ENCODE results near the gene GASK1B.

The GASK1B gene

DNA sequence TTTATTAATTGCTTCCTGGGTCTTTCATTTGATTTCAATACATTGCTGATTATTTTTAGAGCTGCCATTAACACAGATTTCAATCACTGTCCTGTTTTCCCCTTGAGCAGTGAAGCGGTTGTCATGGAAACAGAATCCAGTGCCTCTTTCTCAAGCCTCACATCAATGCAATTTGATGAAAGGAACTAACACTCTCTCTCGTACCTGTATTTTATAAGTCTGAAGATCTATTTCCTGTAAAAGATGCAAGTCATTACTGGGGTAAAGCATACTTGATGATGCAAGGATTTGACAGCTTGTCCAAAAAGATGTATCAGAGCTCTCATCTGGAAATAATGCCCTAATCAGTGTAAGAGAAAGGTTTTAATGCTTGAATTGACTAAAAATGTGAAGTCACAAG lies 17.9 kb upstream of the GASK1B start:
- DNase-seq (ENCODE audit: low read depth) = no peak
- TF ChIP-seq CTCF (IDR thresholded peaks at IDR 0.05; ENCODE audit: control insufficient read depth, extremely low read depth, insufficient read depth) = no peak
- no peak overlapping the region for H3K4me3 ChIP-seq (ENCODE audit: low read depth, low read length)

- no peak for DNase-seq (ENCODE audit: low read depth)
- no peak for TF ChIP-seq CTCF (IDR thresholded peaks at IDR 0.05; ENCODE audit: control insufficient read depth, extremely low read depth, insufficient read depth)
- no peak overlapping the region for H3K4me3 ChIP-seq (ENCODE audit: low read depth, low read length)
Observed at GRCh38 chr4:158189422-158189821, 16.6 kb upstream of the GASK1B start.

DNA sequence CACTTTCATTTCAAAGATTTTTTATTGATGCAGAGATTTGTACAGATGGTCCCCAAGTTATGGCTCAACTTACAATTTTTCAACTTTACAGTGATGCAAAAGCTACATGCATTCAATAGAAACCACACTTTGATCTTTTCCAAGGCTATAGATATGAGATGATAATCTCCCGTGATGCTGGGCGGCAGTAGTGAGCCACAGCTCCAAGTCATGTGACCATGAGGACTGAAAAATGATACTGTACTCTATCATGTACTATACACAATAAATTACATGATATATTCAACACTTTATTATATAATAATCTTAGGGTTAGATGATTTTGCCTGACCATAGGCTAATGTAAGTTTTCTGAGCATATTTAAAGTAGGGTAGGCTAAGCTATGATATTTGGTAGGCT lies 14.0 kb upstream of the GASK1B start:
- DNase-seq (ENCODE audit: low read depth) = no peak
- no peak for TF ChIP-seq CTCF (IDR thresholded peaks at IDR 0.05; ENCODE audit: control insufficient read depth, extremely low read depth, insufficient read depth)
- no peak overlapping the region for H3K4me3 ChIP-seq (ENCODE audit: low read depth, low read length)

DNA sequence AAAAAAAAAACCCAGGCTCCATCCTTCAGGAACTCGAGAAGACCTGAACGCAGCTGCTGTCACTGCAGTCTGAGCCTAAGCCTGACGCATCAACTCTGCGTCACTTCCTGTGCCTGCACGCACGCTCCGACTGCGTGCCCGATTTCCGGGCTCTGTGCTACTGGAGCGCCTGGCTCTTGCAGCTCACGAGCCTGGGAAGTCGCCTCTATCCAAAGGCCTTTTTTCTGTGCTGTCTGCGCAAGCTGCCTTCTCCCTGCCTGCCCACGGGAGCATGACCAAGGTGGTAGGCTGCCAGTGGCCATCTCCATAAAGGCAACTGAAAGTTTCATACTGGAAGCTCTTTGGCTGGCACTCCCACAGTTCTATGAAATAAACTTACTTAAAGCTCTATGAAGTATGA lies 9.9 kb upstream of the GASK1B start:
- TF ChIP-seq CTCF (IDR thresholded peaks at IDR 0.05; ENCODE audit: control insufficient read depth, extremely low read depth, insufficient read depth) = no peak
- DNase-seq (ENCODE audit: low read depth) = no peak
- H3K4me3 ChIP-seq (ENCODE audit: low read depth, low read length) = no peak overlapping the region

DNA sequence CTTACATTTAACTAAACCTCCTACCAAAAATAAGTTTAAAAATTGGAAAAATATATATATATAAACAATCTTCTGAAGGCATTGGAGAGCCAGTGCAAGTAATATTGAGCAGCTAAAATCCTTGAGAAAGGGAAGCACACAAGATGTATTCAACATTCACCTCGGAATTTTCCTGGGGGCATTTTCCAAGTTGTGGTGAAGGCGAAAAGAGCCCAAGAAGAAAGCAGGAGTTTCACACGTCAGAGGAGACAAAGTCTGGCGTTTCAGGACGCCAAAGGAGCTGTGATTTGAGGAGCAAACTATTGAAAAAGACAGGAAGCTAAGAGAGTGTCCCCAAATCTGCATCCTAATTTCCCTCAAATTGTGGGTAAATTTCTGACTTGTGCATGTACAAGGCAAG lies 9.1 kb upstream of the GASK1B start:
- no peak overlapping the region for H3K4me3 ChIP-seq (ENCODE audit: low read depth, low read length)
- no peak for TF ChIP-seq CTCF (IDR thresholded peaks at IDR 0.05; ENCODE audit: control insufficient read depth, extremely low read depth, insufficient read depth)
- no peak for DNase-seq (ENCODE audit: low read depth)

GRCh38 chr4:158179465-158179864 lies 6.6 kb upstream of the GASK1B start:
- TF ChIP-seq CTCF (IDR thresholded peaks at IDR 0.05; ENCODE audit: control insufficient read depth, extremely low read depth, insufficient read depth) = no peak
- no peak for DNase-seq (ENCODE audit: low read depth)
- H3K4me3 ChIP-seq (ENCODE audit: low read depth, low read length) = no peak overlapping the region

DNA sequence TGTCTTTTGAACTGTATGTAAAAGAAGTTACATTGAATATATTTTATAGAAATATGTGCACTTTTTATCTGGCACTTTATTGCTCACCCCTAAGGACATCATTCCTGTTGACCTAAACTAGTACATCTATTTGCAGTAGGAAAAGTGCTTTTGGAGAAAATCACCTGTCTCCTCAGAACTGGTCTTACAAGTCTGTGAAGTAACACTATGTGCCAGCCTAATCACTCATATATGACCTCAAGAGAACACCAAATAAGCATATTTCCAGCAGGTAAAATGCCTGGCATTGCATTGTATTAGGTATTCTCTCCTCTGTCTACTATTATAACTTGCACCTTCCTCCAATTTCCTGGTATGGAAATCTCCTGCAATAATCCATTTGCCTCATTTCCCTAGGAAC lies 4.0 kb upstream of the GASK1B start:
- no peak for DNase-seq (ENCODE audit: low read depth)
- H3K4me3 ChIP-seq (ENCODE audit: low read depth, low read length) = no peak overlapping the region
- TF ChIP-seq CTCF (IDR thresholded peaks at IDR 0.05; ENCODE audit: control insufficient read depth, extremely low read depth, insufficient read depth) = no peak
